Measurements from ENCODE around the gene PNMA1.
"Not testable (repeated sequence)": the region's sequence is repeated elsewhere in the genome, so short reads cannot be mapped to it uniquely, and the experiment has no call there.

PNMA1 gene

GRCh38 chr14:73713206-73713802 is 880 bp downstream of the PNMA1 start:
- DNase-seq, result no peak

GRCh38 chr14:73712540-73713180 is 1.5 kb downstream of the PNMA1 start:
- peak; percentile 55 for DNase-seq

GRCh38 chr14:73712071-73712506 is 2.1 kb downstream of the PNMA1 start:
- no peak for DNase-seq

GRCh38 chr14:73710737-73711136 is 3.4 kb downstream of the PNMA1 start:
- DNase-seq, result no peak

DNA sequence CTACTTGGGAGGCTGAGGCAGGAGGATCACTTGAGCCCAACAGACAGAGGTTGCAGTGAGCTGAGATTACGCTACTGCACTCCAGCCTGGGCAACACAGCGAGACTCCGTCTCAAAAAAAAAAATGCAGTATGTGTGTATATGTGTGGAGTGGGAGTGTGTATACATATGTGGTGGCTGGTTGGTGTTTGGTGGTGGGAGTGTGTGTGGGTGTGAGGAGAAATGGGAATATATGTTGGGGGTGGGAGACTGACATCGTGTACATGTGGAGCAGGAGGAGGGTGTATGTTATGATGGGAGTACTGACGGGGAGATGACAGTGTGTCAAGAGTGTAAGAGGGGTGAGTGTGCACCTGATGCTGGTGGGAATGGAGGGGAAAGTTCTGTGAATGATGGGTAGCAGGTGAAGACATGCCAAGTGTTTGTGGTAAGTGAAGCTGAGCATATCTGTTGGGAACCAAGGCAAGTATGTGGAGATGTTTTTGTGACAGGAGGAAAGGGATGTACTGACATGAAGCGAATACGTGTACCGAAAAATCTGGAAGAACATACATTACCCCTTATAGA is 4.2 kb downstream of the PNMA1 start:
- DNase-seq, result no peak

DNA sequence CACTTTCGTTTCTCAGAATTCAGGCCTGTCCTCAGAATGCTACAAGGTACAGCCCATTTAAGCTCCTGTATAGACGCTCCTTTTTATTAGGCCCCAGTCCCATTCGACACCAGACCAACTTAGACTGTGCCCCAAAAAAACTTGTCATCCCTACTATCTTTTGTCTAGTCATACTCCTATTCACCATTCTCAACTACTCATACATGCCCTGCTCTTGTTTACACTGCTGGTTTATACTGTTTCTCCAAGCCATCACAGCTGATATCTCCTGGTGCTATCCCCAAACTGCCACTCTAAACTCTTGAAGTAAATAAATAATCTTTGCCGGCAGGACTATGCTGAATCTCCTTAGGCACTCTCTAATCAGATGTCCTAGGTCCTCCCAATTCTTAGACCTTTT is 6.1 kb downstream of the PNMA1 start:
- DNase-seq, result not testable (repeated sequence)

DNA sequence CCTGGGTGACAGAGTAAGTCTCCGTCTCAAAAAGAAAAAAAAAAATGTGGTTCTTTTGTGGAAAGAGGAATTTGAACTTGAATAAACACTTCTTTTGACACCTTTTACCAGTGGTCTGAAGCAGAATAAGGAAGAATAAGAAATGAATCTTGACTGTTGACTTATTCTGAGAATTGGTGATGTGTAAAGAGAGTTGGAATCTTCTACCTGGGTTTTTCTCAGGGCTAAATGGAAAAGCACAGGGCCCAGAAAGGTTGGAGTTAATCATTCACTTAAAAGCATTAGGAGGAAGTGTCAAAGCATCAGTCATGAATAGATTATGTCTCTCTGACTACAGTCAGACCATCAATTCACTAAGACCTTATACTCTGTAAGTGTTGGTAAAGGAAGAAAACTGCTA is 13.9 kb downstream of the PNMA1 start:
- no peak for DNase-seq

DNA sequence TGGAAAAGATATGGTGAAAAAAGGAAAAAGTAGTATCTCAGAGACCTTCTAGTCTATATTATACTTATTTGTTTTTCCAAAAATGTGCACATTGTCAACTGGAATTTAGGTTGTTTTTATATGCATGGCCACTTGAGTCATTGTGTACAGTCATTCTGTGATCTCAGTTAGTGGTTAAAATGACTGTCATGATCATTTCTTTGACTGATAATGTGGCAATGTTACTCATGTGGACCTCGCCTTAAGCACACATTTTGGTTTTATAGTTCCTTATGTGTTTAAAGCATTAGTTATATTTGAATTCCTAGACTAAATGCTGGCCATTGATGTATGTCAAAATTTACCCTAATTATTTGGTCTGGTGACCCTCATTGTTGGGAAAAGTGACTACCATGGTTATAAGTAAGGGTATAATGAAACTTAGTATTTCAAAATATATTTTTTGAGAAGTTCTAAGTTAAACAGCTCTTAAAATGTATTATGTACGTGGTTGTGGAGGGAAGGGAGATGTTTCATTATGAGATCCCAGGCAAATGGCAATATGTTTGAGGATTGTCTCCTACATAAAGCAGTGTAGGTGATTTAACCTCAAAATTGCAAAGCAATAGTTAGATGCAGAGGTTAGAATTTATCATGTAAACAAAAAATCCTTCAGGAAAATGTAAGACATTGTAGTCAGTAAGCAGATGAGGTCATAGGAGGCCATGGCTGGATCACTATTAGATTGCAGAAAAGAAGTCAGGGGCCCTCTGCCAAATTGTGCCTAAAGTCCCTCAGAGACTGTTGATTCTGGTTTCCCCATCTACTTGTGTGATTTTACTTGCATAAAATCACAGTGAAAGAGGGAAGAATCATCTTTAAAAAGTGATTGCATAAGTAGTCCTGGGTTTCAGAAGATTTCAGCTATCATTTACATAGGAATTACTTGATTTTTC is 17.5 kb downstream of the PNMA1 start:
- DNase-seq, result no peak

DNA sequence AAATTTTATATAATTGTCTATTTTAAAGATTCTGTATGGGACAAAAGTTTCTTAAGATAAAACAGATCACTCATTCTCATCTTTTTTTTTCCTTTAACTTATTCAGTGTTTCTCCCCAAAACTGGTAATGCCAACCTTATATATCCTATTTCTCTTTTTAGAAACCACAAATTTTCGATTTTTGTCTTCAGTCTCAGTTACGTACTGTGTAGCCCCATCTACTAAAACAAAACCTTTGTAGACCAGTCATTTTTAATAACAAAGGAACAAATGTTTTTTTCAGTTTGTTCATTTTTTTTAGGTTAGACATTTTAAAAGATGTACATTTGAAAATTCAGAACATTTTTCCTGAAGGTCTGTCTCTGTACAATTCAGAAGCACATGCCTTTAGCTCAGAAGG is 18.2 kb downstream of the PNMA1 start:
- DNase-seq, result no peak

GRCh38 chr14:73695082-73695481 is 19.1 kb downstream of the PNMA1 start:
- DNase-seq, result no peak

- DNase-seq, result no peak
These were observed 20.1 kb downstream of the PNMA1 start for GRCh38 chr14:73694083-73694482.

- no peak for DNase-seq
These were observed 27.3 kb downstream of the PNMA1 start for GRCh38 chr14:73686901-73687300.

DNA sequence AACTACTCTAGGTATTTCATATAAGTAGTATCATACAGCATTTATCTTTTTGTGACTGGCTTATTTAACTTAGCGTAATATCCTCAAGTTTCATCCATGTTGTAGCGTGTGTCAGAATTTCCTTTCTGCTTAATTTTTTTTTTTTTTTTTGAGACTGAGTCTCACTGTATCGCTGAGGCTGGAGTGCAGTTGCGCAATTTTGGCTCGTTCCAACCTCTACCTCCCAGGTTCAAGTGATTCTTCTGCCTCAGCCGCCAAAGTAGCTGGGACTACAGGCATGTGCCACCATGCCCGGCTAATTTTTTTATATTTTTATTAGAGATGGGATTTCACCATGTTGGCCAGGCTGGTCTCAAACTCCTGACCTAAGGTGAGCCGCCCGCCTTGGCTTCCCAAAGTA is 28.9 kb downstream of the PNMA1 start:
- DNase-seq, result no peak

- DNase-seq, result no peak
These were observed 29.6 kb downstream of the PNMA1 start for GRCh38 chr14:73684627-73685026.

DNA sequence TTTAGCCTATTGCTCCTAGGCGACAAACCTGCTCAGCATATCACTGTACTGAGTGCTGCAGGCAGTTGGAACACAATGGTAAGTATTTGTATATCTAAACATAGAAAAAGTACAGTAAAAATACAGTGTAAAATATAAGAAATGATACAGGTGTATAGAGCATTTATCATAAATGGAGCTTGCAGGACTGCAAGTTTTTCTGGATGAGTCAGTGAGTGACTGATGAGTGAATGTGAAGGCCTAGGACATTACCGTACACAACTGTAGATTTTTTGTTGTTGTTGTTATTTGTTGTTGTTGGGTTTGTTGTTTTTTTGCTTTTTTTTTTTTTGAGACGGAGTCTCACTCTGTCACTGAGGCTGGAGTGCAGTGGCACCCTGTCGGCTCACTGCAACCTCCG is 33.4 kb downstream of the PNMA1 start:
- DNase-seq, result no peak

- DNase-seq, result no peak
These were observed 35.5 kb downstream of the PNMA1 start for GRCh38 chr14:73678698-73679097.

- no peak for DNase-seq
These were observed 39.2 kb downstream of the PNMA1 start for GRCh38 chr14:73674986-73675385.

DNA sequence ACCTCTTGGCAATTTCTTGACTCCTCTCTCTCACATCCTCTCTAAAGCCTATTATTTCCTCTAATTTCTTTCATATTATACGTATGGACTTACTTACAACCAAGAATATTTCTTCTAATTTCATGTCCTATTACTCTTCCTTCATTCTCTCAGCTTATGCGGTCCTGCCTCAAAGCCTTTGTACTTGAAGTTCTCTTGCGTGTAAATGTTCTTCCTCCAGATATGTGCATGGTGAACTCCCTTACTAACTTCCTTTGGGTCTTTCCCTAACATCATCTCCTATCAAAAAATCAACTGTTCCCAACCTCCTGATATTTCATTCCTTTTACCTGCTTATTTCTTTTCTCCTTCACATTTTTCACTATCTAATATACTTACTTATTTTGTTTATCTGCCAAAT is 46.3 kb downstream of the PNMA1 start:
- DNase-seq, result no peak

- DNase-seq, result no peak
These were observed 47.6 kb downstream of the PNMA1 start for GRCh38 chr14:73666583-73666982.

DNA sequence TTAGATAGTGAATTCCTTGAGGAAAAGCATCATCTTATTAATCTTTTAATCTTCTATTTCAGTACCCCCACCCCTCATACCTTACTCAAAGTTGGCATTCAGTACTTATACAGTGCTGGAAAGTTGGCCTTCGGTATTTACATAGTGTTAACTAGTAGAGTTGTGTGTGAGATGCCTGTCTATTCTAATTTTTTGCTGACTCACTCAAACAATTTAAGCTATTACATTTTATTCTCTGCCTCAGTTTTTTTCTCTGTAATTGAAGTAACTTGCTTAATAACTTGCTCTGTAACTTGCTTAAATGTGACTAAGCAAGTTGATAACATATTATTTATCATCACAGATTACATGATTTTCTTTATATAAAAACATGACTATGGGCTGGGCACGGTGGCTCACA is 49.1 kb downstream of the PNMA1 start:
- no peak for DNase-seq

- no peak for DNase-seq
These were observed 50.5 kb downstream of the PNMA1 start for GRCh38 chr14:73663548-73664212.

DNA sequence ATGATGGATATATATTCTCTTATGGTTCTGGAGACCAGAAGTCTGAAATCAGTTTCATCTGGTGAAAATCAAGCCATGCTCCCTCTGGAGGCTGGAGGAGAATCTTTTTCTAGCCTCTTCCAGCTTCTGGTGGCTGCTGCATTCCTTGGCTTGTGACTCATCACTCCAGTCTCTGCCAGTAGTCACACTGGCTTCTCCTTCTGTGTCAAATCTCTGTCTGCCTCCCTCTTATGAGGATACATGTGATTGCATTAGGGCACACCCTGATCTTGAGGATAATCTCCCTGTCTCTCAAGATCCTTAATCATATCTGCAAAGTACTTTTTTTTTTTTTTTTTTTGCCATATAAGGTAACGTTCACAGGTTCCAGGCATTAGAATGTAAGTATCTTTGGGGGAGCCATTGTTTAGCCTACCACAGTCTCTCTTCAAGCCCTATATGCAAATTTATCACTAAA is 51.7 kb downstream of the PNMA1 start:
- no peak for DNase-seq

GRCh38 chr14:73661872-73662271 is 52.3 kb downstream of the PNMA1 start:
- DNase-seq, result no peak
